T-cell (primary cell): ENCODE data around the gene MAGEA1. TPM values are rescaled to one million over a fixed set of nuclear protein-coding genes. Genes with fewer than 3 reads are reported as not detected.

Source experiments
- ATAC-seq, 4 experiments: fragments of 200-7000 bp in 3 of 4; fragments of 150-1000 bp in 1 of 4; cut with Tn5 transposase; replicated peaks in 1 of 4; 1 replicate in 3 of 4; 2 replicates in 1 of 4; pipeline ENCODE4 v1.10.0; 2021; ENCODE audit warnings: moderate library complexity in 3 of 4, mild to moderate bottlenecking in 2 of 4, moderate number of reproducible peaks in 1 of 4
- CTCF ChIA-PET, 2 donors: fragments of 300-600 bp; sonication (Branson Sonifier 250); formaldehyde crosslinking; loops; one replicate each; lab custom pipeline; 2022; ENCODE audit warnings: antibody characterized with exemption in 2 of 2; lab: Charles Lee
- POLR2A ChIA-PET, 2 donors: fragments of 300-600 bp; sonication (Branson Sonifier 250); formaldehyde crosslinking; loops; one replicate each; lab custom pipeline; 2022; ENCODE audit warnings: antibody characterized with exemption in 2 of 2; lab: Charles Lee
- DNase-seq, 35 experiments: peaks; one replicate each; pipeline versions ENCODE4 v3.0.0 to v3.0.0-alpha.2; 2013 to 2023
- H3K27ac ChIP-seq: one replicate; pipeline ENCODE4 v1.5.1; 2013; ENCODE audit warnings: low read length
- H3K27me3 ChIP-seq, 2 experiments: replicated peaks in 1 of 2; 1 replicate in 1 of 2; 2 replicates in 1 of 2; pipeline versions ENCODE4 v1.6.1 to v1.7.0; 2013; ENCODE audit warnings: low read length in 1 of 2, mixed read lengths in 1 of 2; ENCODE audit not compliant: control insufficient read depth in 2 of 2, insufficient read depth in 2 of 2; ENCODE audit errors: extremely low read depth in 1 of 2
- H3K36me3 ChIP-seq, 2 donors: 1 replicate in 1 of 2; 2 replicates in 1 of 2; pipeline versions ENCODE4 v1.6.1 to v1.7.0; 2013; ENCODE audit warnings: low read length in 1 of 2; ENCODE audit not compliant: control insufficient read depth in 2 of 2, insufficient read depth in 1 of 2; ENCODE audit errors: extremely low read depth in 1 of 2
- H3K4me1 ChIP-seq, 2 experiments: 1 replicate in 1 of 2; 2 replicates in 1 of 2; pipeline versions ENCODE4 v1.6.1 to v1.7.0; 2013; ENCODE audit warnings: low read length in 2 of 2, mixed read lengths in 1 of 2; ENCODE audit not compliant: insufficient read depth in 2 of 2, control insufficient read depth in 1 of 2; ENCODE audit errors: extremely low read depth in 1 of 2
- H3K4me3 ChIP-seq, 2 donors: 1 replicate in 1 of 2; 2 replicates in 1 of 2; pipeline versions ENCODE4 v1.5.1 to v1.7.0; 2013; ENCODE audit warnings: mild to moderate bottlenecking in 2 of 2, low read length in 1 of 2, moderate library complexity in 1 of 2; ENCODE audit not compliant: control insufficient read depth in 1 of 2; ENCODE audit errors: extremely low read depth in 1 of 2
- H3K9me3 ChIP-seq: 2 replicates; pipeline ENCODE4 v1.7.0; 2013
- H3K27ac Mint-ChIP-seq, 2 donors: one replicate each; pipeline ENCODE4 v1.8.0; 2020 to 2021; ENCODE audit warnings: mild to moderate bottlenecking in 2 of 2, mixed read lengths in 2 of 2
- H3K27me3 Mint-ChIP-seq, 2 donors: one replicate each; pipeline ENCODE4 v1.8.0; 2021 to 2022; ENCODE audit warnings: mixed read lengths in 2 of 2
- H3K36me3 Mint-ChIP-seq: one replicate; pipeline ENCODE4 v1.8.0; 2021; ENCODE audit warnings: mixed read lengths
- H3K4me1 Mint-ChIP-seq, 3 donors: one replicate each; pipeline ENCODE4 v1.8.0; 2020 to 2022; ENCODE audit warnings: mixed read lengths in 3 of 3, mild to moderate bottlenecking in 1 of 3
- H3K4me3 Mint-ChIP-seq, 3 donors: one replicate each; pipeline ENCODE4 v1.8.0; 2020 to 2022; ENCODE audit warnings: mild to moderate bottlenecking in 3 of 3, mixed read lengths in 3 of 3, moderate library complexity in 3 of 3
- H3K9me3 Mint-ChIP-seq, 3 donors: one replicate each; pipeline ENCODE4 v1.8.0; 2020 to 2022; ENCODE audit warnings: mixed read lengths in 3 of 3
- WGBS: methylation state at CpG from one replicate; pipeline ENCODE4 v1.1.5; 2013; ENCODE audit warnings: missing lambda C conversion rate; ENCODE audit not compliant: insufficient coverage; 5-methylcytosine and 5-hydroxymethylcytosine counted together
- total RNA-seq, 35 experiments: library from RNA in 6 of 35; stranded (reverse) in 6 of 35; fragments of 120-200 nt in 1 of 35; gene quantifications; one replicate each; pipeline versions ENCODE4 v1.2.1 to v1.2.4 and lab custom pipeline; 2013 to 2026

MAGEA1 gene
- total RNA-seq, 5 donors from 2014 or later (not counting 1 experiment from before 2014, with no cell fraction given): not detected

- ATAC-seq: no peak
- H3K4me1 Mint-ChIP-seq: peaks cover 0 to 7% (median 2%) of the 10 kb centered on the region in 3 donors
- no peaks in the 10 kb centered on the region for H3K36me3 Mint-ChIP-seq
- no peak overlapping the region for H3K27ac Mint-ChIP-seq
- peaks cover 0 to 10% of the 10 kb centered on the region in 2 experiments for H3K27me3 ChIP-seq
- 31% methylated on average over 9 of the region's 16 CpGs for WGBS
- H3K9me3 Mint-ChIP-seq: no peaks in the 10 kb centered on the region
- H3K36me3 ChIP-seq: no peaks in the 10 kb centered on the region
- H3K4me3 ChIP-seq: no peak overlapping the region
- H3K9me3 ChIP-seq: no peaks in the 10 kb centered on the region
- H3K4me3 Mint-ChIP-seq: no peak overlapping the region
- ChIA-PET CTCF (no interaction called here), POLR2A (no interaction called here)
- no peak overlapping the region for H3K27ac ChIP-seq
- H3K4me1 ChIP-seq: no peaks in the 10 kb centered on the region
- no peak for DNase-seq
- H3K27me3 Mint-ChIP-seq: peaks cover 13 to 43% of the 10 kb centered on the region in 2 donors
Measured at GRCh38 chrX:153226344-153227185, 47.5 kb downstream of the MAGEA1 start.

Other genes starting within 250 kb of the MAGEA1 start
- gene PNMA5, start 185.2 kb upstream of the MAGEA1 start, total RNA-seq: under 1 TPM in 1 of 5 donors, not detected in 4; 0.09 TPM
- 10 to 100 TPM in 1 of 5 donors, 1 to 10 TPM in 4; 4.6 to 15.2 (median 9.9) TPM for gene PNMA3, start 122.8 kb upstream of the MAGEA1 start, total RNA-seq
- under 1 TPM; 0.33 to 0.54 (median 0.47) TPM for gene PNMA6A, start 106.8 kb upstream of the MAGEA1 start, total RNA-seq
- gene PNMA6F, start 142.5 kb downstream of the MAGEA1 start, total RNA-seq: not detected
- 10 to 100 TPM; 14.4 to 17.6 (median 17.0) TPM for gene ZNF275, start 154.9 kb downstream of the MAGEA1 start, total RNA-seq
- not detected for gene PNMA6E, start 222.1 kb downstream of the MAGEA1 start, total RNA-seq
- gene ZFP92, start 232.2 kb downstream of the MAGEA1 start, total RNA-seq: 1 to 10 TPM in 3 of 5 donors, under 1 TPM in 2; 0.60 to 1.4 (median 1.2) TPM